Adrenal gland (tissue), 5 donors: ENCODE results near the gene CARS2.

Experiments used
- CTCF ChIP-seq, 6 experiments: fragments of 450-650 bp in 4 of 6; fragments of 200-600 bp in 2 of 6; sonication (generic) in 1 of 6; IDR thresholded peaks; 1 replicate in 5 of 6; 2 replicates in 1 of 6; pipeline versions ENCODE4 v1.5.1 to v1.8.0; 2016 to 2021; ENCODE audit warnings: antibody characterized with exemption in 6 of 6, mild to moderate bottlenecking in 2 of 6, moderate library complexity in 1 of 6
- POLR2A ChIP-seq, 2 donors: fragments of 450-650 bp; IDR thresholded peaks; one replicate each; pipeline ENCODE4 v1.6.1; 2017; ENCODE audit warnings: antibody characterized with exemption in 2 of 2, mild to moderate bottlenecking in 2 of 2, moderate library complexity in 1 of 2
- donor health status: DM: no; HTN: no; CAD: no.

DNA sequence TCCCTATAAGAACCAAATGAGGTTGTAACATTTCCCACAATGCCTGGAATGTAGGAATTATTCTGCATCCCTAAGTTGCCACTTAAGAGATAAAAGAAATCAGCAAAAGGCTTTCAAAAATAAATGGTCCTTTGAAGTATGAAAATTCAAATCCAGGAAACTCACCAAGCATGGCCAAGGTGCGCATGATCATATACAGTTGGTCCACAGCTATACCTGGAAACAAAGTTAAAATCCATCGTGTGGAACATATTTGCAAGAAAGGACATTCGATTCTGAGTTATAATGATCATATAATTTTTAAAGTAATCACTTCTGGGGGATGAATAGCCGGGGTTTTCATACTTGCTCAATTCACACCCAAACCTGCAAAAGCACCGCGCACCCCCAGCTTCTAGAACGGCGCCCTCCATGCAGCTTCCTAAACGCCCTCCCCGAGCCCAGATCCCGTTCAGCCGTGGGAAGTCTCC is 525 bp downstream of the CARS2 start:
- TF ChIP-seq CTCF (IDR thresholded peaks at IDR 0.05) (no peak), POLR2A (IDR thresholded peaks at IDR 0.05) (no peak)
